22Rv1 (cell line): ENCODE results near the gene REST.

ENCODE experiments used
- CTCF ChIP-seq: fragments of 450-650 bp; IDR thresholded peaks from 2 replicates; pipeline ENCODE4 v1.5.1; 2017; ENCODE audit warnings: mild to moderate bottlenecking
- ZFX ChIP-seq: fragments of 450-650 bp; IDR thresholded peaks from 2 replicates; pipeline ENCODE4 v1.6.1; 2017; ENCODE audit warnings: antibody characterized with exemption, borderline replicate concordance

- TF ChIP-seq CTCF (no peak), ZFX (no peak)
Measured at GRCh38 chr4:56976283-56976836, 68.7 kb downstream of the REST start.
